ENCODE data around the gene RARG. TPM values are rescaled to one million over a fixed set of nuclear protein-coding genes. Genes with fewer than 3 reads are reported as not detected.

Gene RARG
- total and polyA plus RNA-seq, 2 of the 8 experiments (the other 6 are each of a cell fraction or from before 2014, with no cell fraction given) = 68.6 to 68.9 TPM

DNA sequence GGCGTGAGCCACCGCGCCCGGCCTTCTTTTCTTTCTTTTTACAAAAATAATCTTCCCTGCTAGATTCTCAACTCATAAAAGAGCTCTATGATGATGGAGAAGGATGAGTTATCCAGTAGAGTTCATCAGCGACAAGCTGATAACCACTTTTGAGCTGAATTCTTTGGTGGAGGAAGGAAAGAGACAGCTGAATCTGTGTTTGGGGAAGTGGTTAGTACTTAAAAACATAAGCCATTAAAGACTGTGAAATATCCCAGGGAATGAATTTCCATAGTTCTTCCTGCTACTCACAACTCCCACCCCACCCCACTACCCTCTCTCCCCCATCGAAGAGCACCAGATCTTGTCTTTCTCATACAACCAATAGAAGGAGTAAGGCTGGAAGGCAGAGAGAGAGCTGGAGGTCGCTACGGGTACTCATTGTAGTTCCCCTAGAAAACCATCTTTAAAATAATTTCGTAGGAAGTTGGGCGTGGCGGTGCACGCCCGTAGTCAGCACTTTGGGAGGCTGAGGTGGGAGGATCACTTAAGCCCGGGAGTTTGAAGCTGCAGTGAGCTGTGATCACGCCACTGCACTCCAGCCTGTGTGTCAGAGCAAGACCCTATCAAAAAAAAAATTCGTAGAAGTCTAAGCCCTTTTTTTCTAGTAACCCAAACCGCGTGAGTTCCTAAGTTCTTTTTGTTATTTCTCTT, 35.4 kb upstream of the RARG start (continued):
- TF ChIP-seq CHD2 (IDR thresholded peaks at IDR 0.05; ENCODE audit: low read length) (no peak), SIRT6 (IDR thresholded peaks at IDR 0.05; ENCODE audit: low read length) (no peak), EP300 (IDR thresholded peaks at IDR 0.05; ENCODE audit: borderline replicate concordance in 1 of 2, low read depth in 2 of 2, low read length in 2 of 2) (no peak)
